Measurements from ENCODE around the gene PLXNB2. TPM values are rescaled to one million over a fixed set of nuclear protein-coding genes. Genes with fewer than 3 reads are reported as not detected.
"Not testable (repeated sequence)": the region's sequence is repeated elsewhere in the genome, so short reads cannot be mapped to it uniquely, and the experiment has no call there.

Gene PLXNB2
- total RNA-seq, 1 donor from 2014 or later: 20.6 TPM

- CTCF ChIA-PET: interaction anchor here (0.7 to 3.5 kb wide), 9 partner anchors 11 to 84 kb away, joined by 4 to 28 read pairs (median 5); partner anchors contain the start of genes HDAC10, PLXNB2 and TUBGCP6
- Mint-ChIP-seq H3K4me3 (peak overlapping the region; percentile 79), H3K4me1 (peaks cover 20% of the 10 kb centered on the region), H3K27me3 (peaks cover 3% of the 10 kb centered on the region), H3K36me3 (ENCODE audit: low read depth) (no peaks in the 10 kb centered on the region), H3K27ac (peak overlapping the region; percentile 16), H3K9me3 (no peaks in the 10 kb centered on the region)
- intact Hi-C loops (cut with micrococcal nuclease): loop anchor here (2.0 kb wide), 2 partner anchors 24 to 294 kb away; no protein-coding TSS in a partner anchor
- TF ChIP-seq CTCF (IDR thresholded peaks at IDR 0.05): no peak
- ATAC-seq (ENCODE audit: low read depth) (no peak), DNase-seq (no peak)
- POLR2A ChIA-PET: interaction anchor here (0.6 to 3.0 kb wide), 10 partner anchors 11 to 294 kb away, joined by 3 to 23 read pairs (median 6); partner anchors contain the start of genes LMF2, NCAPH2 and PLXNB2
Observed at GRCh38 chr22:50326225-50326955, 18.9 kb upstream of the PLXNB2 start.

GRCh38 chr22:50325444-50326224 lies 18.2 kb upstream of the PLXNB2 start:
- no peak for TF ChIP-seq CTCF (IDR thresholded peaks at IDR 0.05)
- H3K4me3 Mint-ChIP-seq: peak overlapping the region; percentile 79
- ChIA-PET CTCF (interaction anchor here (0.7 to 3.4 kb wide), 6 partner anchors 11 to 81 kb away, joined by 4 to 28 read pairs (median 14); partner anchors contain the start of genes HDAC10, PLXNB2 and TUBGCP6), POLR2A (interaction anchor here (0.5 to 3.0 kb wide), 8 partner anchors 10 to 401 kb away, joined by 4 to 23 read pairs (median 9); partner anchors contain the start of gene PLXNB2)
- H3K4me1 Mint-ChIP-seq: peaks cover 16% of the 10 kb centered on the region
- no peaks in the 10 kb centered on the region for H3K36me3 Mint-ChIP-seq (ENCODE audit: low read depth)
- no peak for DNase-seq
- no peak overlapping the region for H3K27ac Mint-ChIP-seq
- H3K27me3 Mint-ChIP-seq: peaks cover 3% of the 10 kb centered on the region
- ATAC-seq (ENCODE audit: low read depth): no peak
- H3K9me3 Mint-ChIP-seq: no peaks in the 10 kb centered on the region
- intact Hi-C loops (cut with micrococcal nuclease): loop anchor here (2.0 kb wide), 2 partner anchors 23 to 295 kb away; no protein-coding TSS in a partner anchor

GRCh38 chr22:50323900-50324299 lies 16.5 kb upstream of the PLXNB2 start:
- Mint-ChIP-seq H3K4me1 (peaks cover 21% of the 10 kb centered on the region), H3K27ac (no peak overlapping the region), H3K27me3 (peaks cover 3% of the 10 kb centered on the region), H3K4me3 (no peak overlapping the region), H3K9me3 (no peaks in the 10 kb centered on the region), H3K36me3 (ENCODE audit: low read depth) (no peaks in the 10 kb centered on the region)
- DNase-seq (no peak), ATAC-seq (ENCODE audit: low read depth) (no peak)
- no peak for TF ChIP-seq CTCF (IDR thresholded peaks at IDR 0.05)
- intact Hi-C loops (cut with micrococcal nuclease): no loop called here
- POLR2A ChIA-PET: interaction anchor here (0.8 to 1.3 kb wide), 6 partner anchors 8 to 73 kb away, joined by 3 to 8 read pairs (median 4); partner anchors contain the start of gene HDAC10
- CTCF ChIA-PET: interaction anchor here (2.9 kb wide), 1 partner anchor 48 kb away, joined by 18 read pairs; no protein-coding TSS in a partner anchor

- H3K4me1 Mint-ChIP-seq: peaks cover 31% of the 10 kb centered on the region
- intact Hi-C loops (cut with micrococcal nuclease); H3K9me3 Mint-ChIP-seq; H3K27ac Mint-ChIP-seq; ATAC-seq (ENCODE audit: low read depth); H3K36me3 Mint-ChIP-seq (ENCODE audit: low read depth); DNase-seq; H3K4me3 Mint-ChIP-seq; H3K27me3 Mint-ChIP-seq: not testable (repeated sequence)
- CTCF ChIA-PET: interaction anchor here (2.9 kb wide), 1 partner anchor 46 kb away, joined by 18 read pairs; no protein-coding TSS in a partner anchor
- POLR2A ChIA-PET: interaction anchor here (0.7 to 1.2 kb wide), 2 partner anchors 16 to 28 kb away, joined by 4 to 6 read pairs; no protein-coding TSS in a partner anchor
Observed at GRCh38 chr22:50322382-50323104, 15.1 kb upstream of the PLXNB2 start.

Data from activated B cell treated with CpG ODN at 0.5 μM for 24 hours (primary cell).